ENCODE results near the gene CALML6. TPM values are rescaled to one million over a fixed set of nuclear protein-coding genes. Genes with fewer than 3 reads are reported as not detected.

The CALML6 gene, protein sequence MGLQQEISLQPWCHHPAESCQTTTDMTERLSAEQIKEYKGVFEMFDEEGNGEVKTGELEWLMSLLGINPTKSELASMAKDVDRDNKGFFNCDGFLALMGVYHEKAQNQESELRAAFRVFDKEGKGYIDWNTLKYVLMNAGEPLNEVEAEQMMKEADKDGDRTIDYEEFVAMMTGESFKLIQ
- 0.32 TPM for polyA plus RNA-seq (2012; ENCODE audit: missing spikeins)

DNA sequence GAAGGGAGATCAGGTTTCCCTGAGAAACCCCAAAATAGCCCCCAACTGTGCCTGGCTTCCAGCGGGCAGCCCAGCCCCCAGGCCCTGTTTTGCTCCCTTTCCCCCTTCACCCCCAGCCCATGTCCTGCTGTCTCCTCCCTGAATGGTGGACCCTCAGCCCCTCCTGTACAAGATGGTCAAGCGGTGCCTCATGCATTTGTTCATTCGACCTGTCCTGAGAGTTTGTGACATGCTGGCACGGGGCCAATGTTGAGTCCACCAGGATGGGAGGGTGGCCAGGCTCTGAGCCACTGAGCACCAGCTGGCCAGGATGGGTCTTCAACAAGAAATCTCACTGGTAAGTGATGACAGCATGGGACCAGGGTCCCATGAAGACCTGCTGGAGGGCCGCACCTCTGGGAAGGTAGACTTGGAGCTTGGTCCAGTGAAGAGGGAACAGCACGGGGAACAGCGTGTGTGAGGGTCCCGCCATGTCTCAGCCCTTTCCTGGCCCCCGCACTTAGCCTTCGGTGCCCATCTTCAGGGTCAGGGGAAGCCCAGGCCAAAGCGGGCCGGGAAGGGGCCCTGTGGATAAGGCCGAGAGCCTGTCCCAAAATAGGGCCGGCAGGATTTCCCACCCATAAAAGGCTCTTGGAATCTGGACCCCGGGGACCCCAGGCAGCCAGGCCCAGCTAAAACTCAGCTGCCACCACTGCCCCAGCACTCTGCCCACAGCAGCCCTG, at the start of gene CALML6:
Gene CALML6, plus strand, starts transcription at position 290 of the 722 bp plus-strand sequence. Its CDS starts 21 bp downstream, at position 311.
- FAIRE-seq (no peak), DNase-seq (ENCODE audit: insufficient read length) (no peak)
- no peak for TF ChIP-seq TAF1 (IDR thresholded peaks at IDR 0.05; ENCODE audit: borderline replicate concordance, low read depth, low read length)
- TF ChIP-seq POLR2A (IDR thresholded peaks at IDR 0.05; ENCODE audit: low read depth, low read length), result no peak
- TF ChIP-seq POLR2AphosphoS5 (IDR thresholded peaks at IDR 0.05; ENCODE audit: low read depth, low read length), result no peak

DNA sequence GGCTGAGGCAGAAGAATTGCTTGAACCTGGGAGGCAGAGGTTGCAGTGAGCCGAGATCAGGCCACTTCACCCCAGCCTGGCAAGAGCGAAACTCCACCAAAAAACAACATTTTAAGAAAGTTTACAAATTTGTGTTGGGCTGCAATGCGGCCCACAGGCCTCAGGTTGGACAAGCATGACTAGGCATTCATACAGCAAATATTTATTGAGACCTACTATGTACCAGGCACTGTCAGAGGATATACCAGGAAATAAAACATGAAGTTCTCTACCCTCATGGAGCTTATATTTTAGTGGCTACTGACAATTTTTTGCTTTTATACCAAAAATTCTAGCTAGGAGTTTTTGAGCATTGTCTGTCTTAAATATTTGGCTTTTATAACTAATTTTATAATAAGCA, 47.9 kb upstream of the CALML6 start:
- no peak for DNase-seq (ENCODE audit: insufficient read length)
- no peak for FAIRE-seq
- TF ChIP-seq POLR2AphosphoS5 (IDR thresholded peaks at IDR 0.05; ENCODE audit: low read depth, low read length), result no peak
- no peak for TF ChIP-seq TAF1 (IDR thresholded peaks at IDR 0.05; ENCODE audit: borderline replicate concordance, low read depth, low read length)
- no peak for TF ChIP-seq POLR2A (IDR thresholded peaks at IDR 0.05; ENCODE audit: low read depth, low read length)

DNA sequence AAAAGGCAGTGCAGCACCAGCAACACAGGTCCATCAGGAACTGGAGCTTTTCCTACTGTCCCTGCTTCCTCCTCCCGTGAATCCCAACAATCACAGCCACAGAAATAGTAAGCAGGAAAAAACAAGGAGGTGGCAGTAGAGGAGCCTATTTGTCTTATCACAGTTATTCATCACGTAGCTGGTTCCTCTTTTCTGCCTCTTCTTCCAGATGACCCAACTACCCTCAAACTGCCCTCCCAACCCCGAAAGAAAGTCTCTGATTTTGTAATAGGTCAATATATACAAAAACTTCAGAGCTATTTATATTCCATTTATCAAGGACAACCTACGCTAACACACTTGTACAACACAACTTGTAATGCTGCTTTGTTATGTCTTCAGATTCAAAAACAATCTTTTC, 45.6 kb upstream of the CALML6 start:
- no peak for DNase-seq (ENCODE audit: insufficient read length)
- TF ChIP-seq POLR2AphosphoS5 (IDR thresholded peaks at IDR 0.05; ENCODE audit: low read depth, low read length) (no peak), POLR2A (IDR thresholded peaks at IDR 0.05; ENCODE audit: low read depth, low read length) (no peak)
- FAIRE-seq, result peak; percentile 57

DNA sequence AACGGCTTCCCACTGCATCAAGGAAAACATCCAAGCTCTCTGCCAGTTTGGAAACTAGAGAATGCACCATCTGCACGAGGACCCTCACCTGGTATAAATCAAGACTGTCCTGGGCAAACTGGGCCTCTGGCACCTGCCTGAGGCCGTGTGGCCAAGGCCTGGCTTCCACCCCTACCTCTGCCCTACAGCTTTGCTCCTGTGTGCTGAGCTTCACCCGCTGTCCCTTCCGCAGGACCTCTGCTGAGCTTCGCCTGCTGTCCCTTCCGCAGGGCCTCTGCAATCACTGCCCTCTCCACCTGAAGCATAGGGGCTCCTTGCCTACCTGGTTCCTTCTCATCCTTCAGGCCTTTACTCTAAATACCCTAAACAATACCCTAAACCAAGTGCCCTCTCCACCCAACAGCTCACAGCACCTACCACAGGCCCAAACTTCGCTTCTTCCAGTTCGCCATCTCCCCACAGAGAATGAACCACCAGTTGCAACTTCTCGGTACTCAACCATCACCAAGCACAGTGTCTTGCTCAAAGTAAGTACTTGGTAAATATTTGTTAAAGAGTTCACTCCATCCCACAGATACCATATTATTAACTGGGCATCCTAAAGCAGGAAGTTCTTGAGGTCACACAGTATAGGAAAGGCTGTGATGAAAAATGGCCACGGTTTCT, 42.6 kb upstream of the CALML6 start:
- DNase-seq (ENCODE audit: insufficient read length) (no peak), FAIRE-seq (no peak)
- TF ChIP-seq POLR2AphosphoS5 (IDR thresholded peaks at IDR 0.05; ENCODE audit: low read depth, low read length) (peak; percentile 81), POLR2A (IDR thresholded peaks at IDR 0.05; ENCODE audit: low read depth, low read length) (peak; percentile 31; the same call in 1 of the 2 replicates), TAF1 (IDR thresholded peaks at IDR 0.05; ENCODE audit: borderline replicate concordance, low read depth, low read length) (no peak)

DNA sequence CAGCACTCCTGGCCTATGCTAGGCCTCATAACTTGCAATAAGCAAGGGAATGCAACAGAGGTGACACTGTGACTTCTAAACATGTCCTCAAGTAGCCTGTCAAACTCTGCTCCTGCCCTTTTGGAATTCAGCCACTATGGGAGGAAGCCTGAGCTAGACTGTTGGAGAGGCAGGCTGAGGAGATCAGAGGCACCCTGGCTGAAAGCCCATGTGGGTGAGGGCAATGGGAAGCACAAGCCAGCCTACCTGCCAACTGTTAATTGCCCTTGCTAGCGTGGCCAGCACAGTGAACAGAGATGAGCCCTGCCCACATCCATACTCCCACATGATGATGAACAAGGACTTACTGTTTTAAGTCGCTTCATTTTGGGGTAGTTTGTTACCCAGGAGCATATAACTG, 41.9 kb upstream of the CALML6 start:
- DNase-seq (ENCODE audit: insufficient read length), result no peak
- FAIRE-seq, result no peak
- TF ChIP-seq POLR2A (IDR thresholded peaks at IDR 0.05; ENCODE audit: low read depth, low read length), result no peak
- no peak for TF ChIP-seq TAF1 (IDR thresholded peaks at IDR 0.05; ENCODE audit: borderline replicate concordance, low read depth, low read length)
- no peak; the same call in 1 of the 2 replicates for TF ChIP-seq POLR2AphosphoS5 (IDR thresholded peaks at IDR 0.05; ENCODE audit: low read depth, low read length)

DNA sequence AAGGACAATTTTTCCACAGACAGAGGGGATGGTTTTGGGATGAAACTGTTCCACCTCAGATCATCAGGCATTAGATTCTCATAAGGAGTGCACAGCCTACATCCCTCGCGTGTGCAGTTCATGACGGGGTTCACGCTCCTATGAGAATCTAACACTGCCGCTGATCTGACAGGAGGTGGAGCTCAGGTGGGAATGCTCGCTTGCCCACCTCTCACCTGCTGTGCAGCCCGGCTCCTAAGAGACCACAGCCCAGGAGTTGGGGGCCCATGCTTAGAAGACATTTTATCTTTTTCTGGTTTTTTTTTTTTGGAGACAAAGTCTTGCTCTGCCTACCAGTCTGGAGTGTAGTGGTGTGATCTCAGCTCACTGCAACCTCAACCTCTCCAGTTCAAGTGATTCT, 40.2 kb upstream of the CALML6 start:
- no peak for FAIRE-seq
- TF ChIP-seq POLR2A (IDR thresholded peaks at IDR 0.05; ENCODE audit: low read depth, low read length) (peak; percentile 39; the same call in 1 of the 2 replicates), POLR2AphosphoS5 (IDR thresholded peaks at IDR 0.05; ENCODE audit: low read depth, low read length) (peak; percentile 29; the same call in 1 of the 2 replicates), TAF1 (IDR thresholded peaks at IDR 0.05; ENCODE audit: borderline replicate concordance, low read depth, low read length) (no peak)
- DNase-seq (ENCODE audit: insufficient read length), result no peak

DNA sequence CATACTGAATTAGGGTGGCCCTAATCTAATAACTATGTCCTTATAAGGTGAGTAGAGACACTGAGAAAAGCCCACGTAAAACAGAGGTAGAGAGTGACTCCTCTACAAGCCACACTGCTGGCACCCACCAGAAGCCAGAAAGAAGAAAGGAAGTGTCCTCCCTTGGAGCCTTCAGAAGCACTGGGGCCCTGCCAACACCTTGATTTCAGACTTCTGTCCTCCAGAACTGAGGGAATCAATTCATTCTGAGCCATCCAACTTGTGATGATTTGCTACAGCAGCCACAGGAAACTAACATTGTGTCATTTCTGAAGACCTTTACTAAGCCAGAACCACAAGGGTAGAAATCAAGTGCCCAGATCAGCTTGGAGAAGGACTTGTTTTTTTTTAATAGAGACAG, 39.1 kb upstream of the CALML6 start:
- peak; percentile 35 for TF ChIP-seq POLR2AphosphoS5 (IDR thresholded peaks at IDR 0.05; ENCODE audit: low read depth, low read length)
- TF ChIP-seq TAF1 (IDR thresholded peaks at IDR 0.05; ENCODE audit: borderline replicate concordance, low read depth, low read length), result no peak
- FAIRE-seq, result no peak

DNA sequence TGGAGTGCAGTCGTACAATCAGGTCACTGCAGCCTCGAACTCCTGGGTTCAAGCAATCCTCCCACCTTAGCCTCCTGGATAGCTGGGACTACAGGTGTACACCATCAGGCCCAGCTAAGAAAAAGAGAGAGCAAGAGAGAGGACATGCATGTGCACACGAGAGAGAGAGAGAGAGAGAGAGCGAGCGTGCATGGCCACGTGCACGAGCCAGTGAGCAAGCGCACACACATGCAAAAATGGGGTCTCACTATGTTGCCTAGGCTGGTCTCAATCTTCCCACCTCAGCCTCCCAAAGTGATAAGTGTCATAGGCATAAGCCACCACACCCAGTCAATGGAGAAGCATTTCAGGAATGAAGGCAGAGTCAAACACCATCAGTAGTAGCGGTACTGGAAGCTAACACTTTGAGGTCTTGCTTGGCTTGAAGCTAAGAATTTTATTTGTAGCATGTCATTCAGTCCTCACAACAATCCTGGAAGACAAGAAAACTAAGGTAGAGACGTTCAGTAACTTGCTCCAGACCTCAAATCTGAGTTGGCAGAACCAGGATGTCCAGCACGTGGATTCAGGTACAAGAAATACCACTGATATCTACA, 38.6 kb upstream of the CALML6 start:
- TF ChIP-seq TAF1 (IDR thresholded peaks at IDR 0.05; ENCODE audit: borderline replicate concordance, low read depth, low read length), result no peak
- 0 out of 2 replicates have a peak, but pooled peaks have one; percentile 46 for TF ChIP-seq POLR2AphosphoS5 (IDR thresholded peaks at IDR 0.05; ENCODE audit: low read depth, low read length)
- DNase-seq (ENCODE audit: insufficient read length) (no peak), FAIRE-seq (no peak)

More for the DNA sequence above, 39.1 kb upstream of the CALML6 start:
- DNase-seq (ENCODE audit: insufficient read length), result no peak

DNA sequence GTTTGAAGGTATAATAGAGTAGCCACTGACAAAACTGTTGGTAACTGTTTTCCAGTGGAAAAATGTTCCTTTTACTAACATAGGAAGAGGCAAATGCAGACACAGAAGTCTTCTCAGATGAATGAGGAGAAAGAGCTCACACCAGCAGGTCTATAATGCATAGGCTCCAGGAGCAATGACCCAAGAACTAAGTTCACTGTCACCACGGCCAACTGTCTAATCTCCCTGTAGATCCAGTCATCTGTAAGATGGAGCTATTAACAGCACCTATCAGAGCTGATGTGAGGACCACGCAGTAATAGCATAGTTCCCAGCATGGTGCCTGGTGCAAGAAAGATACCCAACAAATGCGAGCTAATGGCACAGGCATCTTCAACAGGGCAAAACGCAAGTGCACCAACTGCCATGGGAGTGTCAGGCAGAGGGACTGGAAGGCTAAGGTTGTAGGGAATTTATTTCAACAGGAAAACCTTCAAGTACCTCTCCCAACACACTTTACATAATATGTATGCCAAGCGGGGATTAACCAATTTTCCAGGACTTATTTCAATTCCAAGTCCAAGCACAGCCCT, 37.1 kb upstream of the CALML6 start:
- DNase-seq (ENCODE audit: insufficient read length) (no peak), FAIRE-seq (no peak)
- peak; percentile 15; the same call in 1 of the 2 replicates for TF ChIP-seq POLR2A (IDR thresholded peaks at IDR 0.05; ENCODE audit: low read depth, low read length)
- TF ChIP-seq POLR2AphosphoS5 (IDR thresholded peaks at IDR 0.05; ENCODE audit: low read depth, low read length), result no peak

DNA sequence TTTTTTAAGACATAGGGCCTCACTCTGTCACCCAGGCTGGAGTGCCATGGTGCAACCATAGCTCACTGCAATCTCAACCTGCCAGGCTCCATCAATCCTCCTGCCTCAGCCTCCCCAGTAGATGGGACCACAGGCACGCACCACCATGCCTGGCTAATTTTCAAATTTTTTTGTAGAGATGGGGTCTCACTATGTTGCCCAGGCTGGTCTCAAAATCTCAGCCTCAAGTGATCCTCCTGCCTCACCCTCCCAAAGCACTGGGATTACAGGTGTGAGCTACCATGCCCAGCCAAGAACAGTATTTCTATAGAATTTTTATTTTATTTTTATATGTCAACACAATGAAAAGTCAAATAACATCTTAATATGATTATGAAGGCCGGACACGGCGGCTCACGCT, 35.1 kb upstream of the CALML6 start:
- no peak for DNase-seq (ENCODE audit: insufficient read length)

More for the DNA sequence above, 35.1 kb upstream of the CALML6 start:
- no peak for FAIRE-seq
- TF ChIP-seq POLR2AphosphoS5 (IDR thresholded peaks at IDR 0.05; ENCODE audit: low read depth, low read length) (no peak), POLR2A (IDR thresholded peaks at IDR 0.05; ENCODE audit: low read depth, low read length) (no peak), TAF1 (IDR thresholded peaks at IDR 0.05; ENCODE audit: borderline replicate concordance, low read depth, low read length) (no peak)
